ENCODE results near the gene SOBP.

SOBP gene

GRCh38 chr6:107490566-107491137 lies 735 bp downstream of the SOBP start:
- Histone ChIP-seq H3K4me1 (ENCODE audit: control insufficient read depth, insufficient read depth, low read length) (peaks cover 41% of the 10 kb centered on the region), H3K9me3 (replicated peaks; ENCODE audit: low read length) (no peaks in the 10 kb centered on the region), H3K4me2 (ENCODE audit: low read length) (peak overlapping the region; percentile 85), H3K36me3 (ENCODE audit: insufficient read depth, low read length) (no peaks in the 10 kb centered on the region), H3K27me3 (ENCODE audit: control insufficient read depth, insufficient read depth, low read length) (peaks cover 68% of the 10 kb centered on the region), H3K4me3 (ENCODE audit: low read length) (peak overlapping the region; percentile 64), H3K9ac (ENCODE audit: low read depth, low read length) (peak overlapping the region; percentile 39)

- H3K27me3 ChIP-seq (ENCODE audit: control insufficient read depth, insufficient read depth, low read length), result peaks cover 64% of the 10 kb centered on the region
- H3K36me3 ChIP-seq (ENCODE audit: insufficient read depth, low read length), result no peaks in the 10 kb centered on the region
- no peak overlapping the region for H3K9ac ChIP-seq (ENCODE audit: low read depth, low read length)
- peak overlapping the region; percentile 85 for H3K4me2 ChIP-seq (ENCODE audit: low read length)
- peak overlapping the region; percentile 64 for H3K4me3 ChIP-seq (ENCODE audit: low read length)
- peaks cover 41% of the 10 kb centered on the region for H3K4me1 ChIP-seq (ENCODE audit: control insufficient read depth, insufficient read depth, low read length)
- no peaks in the 10 kb centered on the region for H3K9me3 ChIP-seq (replicated peaks; ENCODE audit: low read length)
These were observed 1.3 kb downstream of the SOBP start for GRCh38 chr6:107491138-107491609.

- peak overlapping the region; percentile 85 for H3K4me2 ChIP-seq (ENCODE audit: low read length)
- H3K4me3 ChIP-seq (ENCODE audit: low read length), result peak overlapping the region; percentile 9
- peaks cover 41% of the 10 kb centered on the region for H3K4me1 ChIP-seq (ENCODE audit: control insufficient read depth, insufficient read depth, low read length)
- peaks cover 60% of the 10 kb centered on the region for H3K27me3 ChIP-seq (ENCODE audit: control insufficient read depth, insufficient read depth, low read length)
- H3K9me3 ChIP-seq (replicated peaks; ENCODE audit: low read length), result no peaks in the 10 kb centered on the region
- H3K9ac ChIP-seq (ENCODE audit: low read depth, low read length), result no peak overlapping the region
- H3K36me3 ChIP-seq (ENCODE audit: insufficient read depth, low read length), result no peaks in the 10 kb centered on the region
These were observed 2.1 kb downstream of the SOBP start for GRCh38 chr6:107491760-107492660.

DNA sequence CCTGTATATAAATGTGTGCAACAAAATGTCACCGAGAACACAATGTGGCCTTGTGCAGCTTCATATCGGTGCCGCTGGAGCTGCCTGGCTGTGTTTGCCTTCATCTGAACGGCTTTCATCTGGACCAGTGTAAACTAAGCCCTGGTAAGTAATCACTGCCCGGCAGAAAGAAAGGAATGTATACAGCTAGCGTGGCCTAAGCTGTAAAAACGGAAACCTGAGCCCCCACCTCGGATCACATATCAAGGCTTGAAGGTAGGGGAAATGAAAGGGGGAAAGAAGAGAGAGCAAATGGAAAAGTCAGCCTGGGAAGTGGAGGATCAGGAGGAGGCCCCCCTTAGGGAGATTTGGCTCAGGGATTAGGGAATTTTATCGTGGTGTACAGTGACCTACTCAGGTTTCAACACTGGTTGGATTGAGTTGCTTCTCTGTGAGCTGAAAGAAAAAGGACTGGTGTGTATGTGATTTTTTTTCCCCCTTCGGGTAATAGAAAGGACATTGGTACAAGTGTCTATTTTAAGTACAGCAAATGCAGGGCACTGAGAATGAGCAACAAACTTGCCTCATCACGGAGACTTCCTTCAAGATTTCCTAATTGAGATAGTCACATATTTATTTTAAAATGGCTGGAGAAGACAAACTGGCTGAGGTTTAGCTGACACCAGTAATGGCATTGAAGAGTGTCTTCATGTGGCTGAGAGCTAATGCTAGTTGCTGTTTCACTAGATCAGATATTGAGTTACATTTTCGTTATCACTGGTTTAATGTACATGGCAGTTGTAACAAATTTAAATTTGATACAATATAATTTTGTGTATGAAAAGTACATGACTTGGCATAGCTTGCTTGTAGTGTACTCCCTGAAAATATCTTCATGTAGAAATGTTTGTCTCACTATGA lies 3.5 kb downstream of the SOBP start:
- Histone ChIP-seq H3K27me3 (ENCODE audit: control insufficient read depth, insufficient read depth, low read length) (peaks cover 46% of the 10 kb centered on the region), H3K4me3 (ENCODE audit: low read length) (no peak overlapping the region), H3K36me3 (ENCODE audit: insufficient read depth, low read length) (no peaks in the 10 kb centered on the region), H3K9me3 (replicated peaks; ENCODE audit: low read length) (no peaks in the 10 kb centered on the region), H3K9ac (ENCODE audit: low read depth, low read length) (no peak overlapping the region), H3K4me2 (ENCODE audit: low read length) (peak overlapping the region; percentile 50), H3K4me1 (ENCODE audit: control insufficient read depth, insufficient read depth, low read length) (peaks cover 41% of the 10 kb centered on the region)

DNA sequence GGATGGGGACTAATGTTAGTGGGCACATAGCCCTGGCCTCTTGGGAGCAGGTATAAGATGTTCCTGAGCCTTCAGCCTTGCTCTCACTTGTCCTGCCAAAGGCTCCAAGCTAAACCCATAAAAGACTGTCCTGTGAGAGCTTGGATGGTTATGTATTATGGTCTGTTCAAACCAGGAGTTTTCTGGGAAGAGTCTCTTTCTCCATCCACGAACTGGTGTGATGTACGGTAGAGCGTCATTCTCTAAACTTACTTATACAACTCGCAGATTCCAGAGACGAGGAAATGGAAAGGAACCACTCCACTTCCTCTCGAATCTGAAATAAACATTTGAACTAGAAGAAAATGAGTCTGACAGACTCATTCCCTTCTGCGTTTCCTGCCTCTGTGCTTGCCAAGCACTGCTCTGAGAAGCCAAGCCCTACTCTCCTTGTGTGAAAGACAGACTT lies 5.3 kb downstream of the SOBP start:
- Histone ChIP-seq H3K4me2 (ENCODE audit: low read length) (peak overlapping the region; percentile 48), H3K4me1 (ENCODE audit: control insufficient read depth, insufficient read depth, low read length) (peaks cover 38% of the 10 kb centered on the region), H3K9ac (ENCODE audit: low read depth, low read length) (no peak overlapping the region), H3K9me3 (replicated peaks; ENCODE audit: low read length) (no peaks in the 10 kb centered on the region), H3K4me3 (ENCODE audit: low read length) (peak overlapping the region; percentile 43), H3K27me3 (ENCODE audit: control insufficient read depth, insufficient read depth, low read length) (peaks cover 35% of the 10 kb centered on the region), H3K36me3 (ENCODE audit: insufficient read depth, low read length) (no peaks in the 10 kb centered on the region)

DNA sequence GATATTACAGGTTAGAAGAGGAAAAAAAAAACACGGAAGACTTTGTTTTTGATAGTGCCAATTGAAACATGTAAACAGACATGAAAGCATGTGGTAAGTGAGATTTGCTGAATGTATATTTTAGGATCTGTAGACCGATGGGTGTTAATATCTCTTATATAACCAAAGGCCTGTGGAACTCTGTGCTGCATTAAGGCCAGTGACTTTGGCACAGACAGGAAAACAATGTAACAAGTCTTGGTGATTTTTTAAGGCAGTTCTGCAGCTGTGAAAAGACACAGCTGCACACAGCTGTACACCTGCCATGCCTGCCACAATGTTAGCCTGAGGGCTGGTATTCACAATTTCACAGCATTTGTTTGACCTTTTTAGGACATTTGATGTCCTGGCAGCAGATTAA lies 6.1 kb downstream of the SOBP start:
- Histone ChIP-seq H3K36me3 (ENCODE audit: insufficient read depth, low read length) (no peaks in the 10 kb centered on the region), H3K9ac (ENCODE audit: low read depth, low read length) (no peak overlapping the region), H3K4me1 (ENCODE audit: control insufficient read depth, insufficient read depth, low read length) (peaks cover 33% of the 10 kb centered on the region), H3K27me3 (ENCODE audit: control insufficient read depth, insufficient read depth, low read length) (peaks cover 28% of the 10 kb centered on the region), H3K4me2 (ENCODE audit: low read length) (no peak overlapping the region), H3K9me3 (replicated peaks; ENCODE audit: low read length) (no peaks in the 10 kb centered on the region), H3K4me3 (ENCODE audit: low read length) (no peak overlapping the region)

GRCh38 chr6:107496892-107497684 lies 7.2 kb downstream of the SOBP start:
- Histone ChIP-seq H3K4me1 (ENCODE audit: control insufficient read depth, insufficient read depth, low read length) (peaks cover 22% of the 10 kb centered on the region), H3K4me3 (ENCODE audit: low read length) (no peak overlapping the region), H3K9ac (ENCODE audit: low read depth, low read length) (no peak overlapping the region), H3K36me3 (ENCODE audit: insufficient read depth, low read length) (no peaks in the 10 kb centered on the region), H3K4me2 (ENCODE audit: low read length) (no peak overlapping the region), H3K27me3 (ENCODE audit: control insufficient read depth, insufficient read depth, low read length) (peaks cover 23% of the 10 kb centered on the region), H3K9me3 (replicated peaks; ENCODE audit: low read length) (no peaks in the 10 kb centered on the region)

GRCh38 chr6:107504270-107505026 lies 14.5 kb downstream of the SOBP start:
- no peak overlapping the region for H3K4me3 ChIP-seq (ENCODE audit: low read length)
- H3K4me1 ChIP-seq (ENCODE audit: control insufficient read depth, insufficient read depth, low read length), result no peaks in the 10 kb centered on the region
- no peak overlapping the region for H3K9ac ChIP-seq (ENCODE audit: low read depth, low read length)
- H3K9me3 ChIP-seq (replicated peaks; ENCODE audit: low read length), result no peaks in the 10 kb centered on the region
- H3K4me2 ChIP-seq (ENCODE audit: low read length), result no peak overlapping the region
- peaks cover 8% of the 10 kb centered on the region for H3K27me3 ChIP-seq (ENCODE audit: control insufficient read depth, insufficient read depth, low read length)
- H3K36me3 ChIP-seq (ENCODE audit: insufficient read depth, low read length), result no peaks in the 10 kb centered on the region

- Histone ChIP-seq H3K27me3 (ENCODE audit: control insufficient read depth, insufficient read depth, low read length) (peaks cover 8% of the 10 kb centered on the region), H3K36me3 (ENCODE audit: insufficient read depth, low read length) (no peaks in the 10 kb centered on the region), H3K9ac (ENCODE audit: low read depth, low read length) (no peak overlapping the region), H3K4me1 (ENCODE audit: control insufficient read depth, insufficient read depth, low read length) (no peaks in the 10 kb centered on the region), H3K9me3 (replicated peaks; ENCODE audit: low read length) (no peaks in the 10 kb centered on the region), H3K4me3 (ENCODE audit: low read length) (no peak overlapping the region), H3K4me2 (ENCODE audit: low read length) (no peak overlapping the region)
These were observed 16.2 kb downstream of the SOBP start for GRCh38 chr6:107506145-107506544.

DNA sequence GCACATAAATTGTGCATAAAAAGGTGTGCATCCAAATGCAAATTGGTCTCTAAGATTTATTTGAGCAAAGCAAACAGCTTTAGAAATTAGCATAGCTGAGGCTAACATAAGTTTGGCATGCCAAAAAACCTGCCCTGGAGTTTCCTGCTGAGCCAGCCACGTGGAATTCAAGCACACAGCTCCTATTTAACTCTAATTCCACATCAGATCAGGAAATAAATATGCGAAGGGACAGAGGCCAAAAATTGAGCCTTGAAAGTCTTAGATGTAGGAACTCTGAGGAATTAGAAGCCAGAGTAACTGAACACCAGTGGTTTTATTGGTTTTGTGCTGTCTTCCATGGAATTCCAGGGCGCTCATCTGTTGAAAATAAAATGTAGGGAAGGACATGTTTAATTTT lies 19.6 kb downstream of the SOBP start:
- H3K36me3 ChIP-seq (ENCODE audit: insufficient read depth, low read length), result no peaks in the 10 kb centered on the region
- H3K9ac ChIP-seq (ENCODE audit: low read depth, low read length), result no peak overlapping the region
- H3K4me3 ChIP-seq (ENCODE audit: low read length), result no peak overlapping the region
- H3K4me1 ChIP-seq (ENCODE audit: control insufficient read depth, insufficient read depth, low read length), result no peaks in the 10 kb centered on the region
- no peaks in the 10 kb centered on the region for H3K9me3 ChIP-seq (replicated peaks; ENCODE audit: low read length)
- H3K27me3 ChIP-seq (ENCODE audit: control insufficient read depth, insufficient read depth, low read length), result no peaks in the 10 kb centered on the region
- H3K4me2 ChIP-seq (ENCODE audit: low read length), result no peak overlapping the region
